ENCODE data around the gene HAPLN2.

HAPLN2 gene

DNA sequence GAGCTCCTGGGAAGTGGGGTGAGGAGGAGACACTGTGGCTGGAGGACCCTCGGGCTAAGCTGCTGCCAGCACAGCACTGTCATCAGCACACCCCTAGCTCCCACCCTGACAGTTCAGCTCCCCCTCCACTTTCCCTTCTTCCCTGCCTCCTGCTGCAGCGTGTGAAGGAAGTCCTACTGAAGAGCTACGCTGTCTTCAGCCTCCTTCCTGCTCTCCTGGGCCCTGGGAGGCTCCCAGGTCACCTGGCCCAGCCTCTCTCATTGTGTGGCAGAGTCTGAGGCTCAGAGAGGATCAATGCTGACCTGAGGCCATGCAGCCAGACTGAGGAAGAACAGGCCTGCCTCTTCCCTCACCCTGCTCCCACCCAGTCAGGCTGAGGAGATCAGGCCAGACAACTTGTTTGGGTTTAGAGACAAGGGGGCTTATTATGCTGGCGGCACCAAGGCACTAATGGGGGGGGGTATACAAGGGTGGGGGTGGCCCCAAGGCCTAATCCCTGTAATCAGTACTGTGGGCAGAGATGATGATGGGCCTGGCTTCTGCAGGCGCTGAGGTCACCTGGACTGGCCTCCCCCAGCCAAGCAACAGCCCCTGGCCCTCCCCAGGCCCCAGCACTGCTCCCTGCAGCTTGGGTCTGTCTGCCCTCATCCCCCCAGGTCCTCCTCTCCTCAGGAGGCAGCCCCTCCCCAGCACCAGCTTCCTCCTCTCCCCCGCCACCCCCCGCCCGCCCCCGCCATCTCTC lies 48.9 kb downstream of the HAPLN2 start:
- H3K9ac ChIP-seq (ENCODE audit: low read depth, low read length), result no peak overlapping the region
- peaks cover 8% of the 10 kb centered on the region for H3K27me3 ChIP-seq (ENCODE audit: control insufficient read depth, insufficient read depth, low read length)
- H3K36me3 ChIP-seq (ENCODE audit: insufficient read depth, low read length), result peaks cover 14% of the 10 kb centered on the region
- no peak overlapping the region for H3K4me2 ChIP-seq (ENCODE audit: low read length)
- no peak overlapping the region for H3K4me3 ChIP-seq (ENCODE audit: low read length)
- no peaks in the 10 kb centered on the region for H3K9me3 ChIP-seq (replicated peaks; ENCODE audit: low read length)
- H3K4me1 ChIP-seq (ENCODE audit: control insufficient read depth, insufficient read depth, low read length), result peaks cover 35% of the 10 kb centered on the region

DNA sequence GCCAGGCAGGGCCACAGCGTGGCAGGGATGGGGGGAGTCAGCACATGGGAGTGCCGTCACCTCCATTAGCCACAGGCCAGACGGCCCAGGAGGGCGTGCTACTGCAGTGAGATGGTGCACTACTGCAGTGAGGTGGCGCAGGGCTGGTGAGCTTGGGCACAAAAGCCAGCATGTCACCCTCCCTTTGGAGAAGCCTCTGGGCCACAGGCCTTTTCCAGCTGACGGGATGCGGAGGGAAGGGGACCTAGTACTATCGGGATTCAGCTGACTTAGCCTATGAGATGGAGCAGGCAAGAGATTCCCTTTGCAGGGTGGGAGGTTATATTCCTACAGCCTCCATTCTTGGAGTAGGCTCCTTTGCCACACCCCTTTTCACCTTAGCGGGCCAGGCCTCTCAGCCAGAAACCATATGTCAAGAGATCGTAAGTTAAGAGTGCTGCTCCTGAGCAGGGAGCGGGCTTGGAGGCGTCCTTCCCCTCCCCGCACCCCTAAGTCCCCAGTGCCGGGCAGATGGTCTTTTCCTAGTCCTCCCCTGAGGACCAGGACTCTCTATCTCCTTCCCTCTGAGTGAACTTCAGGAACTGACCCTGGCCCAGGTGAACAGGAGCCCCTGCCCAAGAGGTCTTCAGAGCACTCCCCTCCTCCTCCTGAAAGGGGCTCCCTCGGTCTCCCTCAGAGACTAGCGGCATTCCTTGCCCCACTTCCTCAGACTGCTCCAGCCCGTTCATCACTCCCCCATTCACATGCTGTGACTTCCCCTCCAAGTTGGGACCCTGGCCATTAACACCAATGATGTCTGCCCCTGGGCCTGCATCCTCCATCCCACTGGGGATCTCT lies 49.8 kb downstream of the HAPLN2 start:
- Histone ChIP-seq H3K4me1 (ENCODE audit: control insufficient read depth, insufficient read depth, low read length) (peaks cover 35% of the 10 kb centered on the region), H3K9me3 (replicated peaks; ENCODE audit: low read length) (no peaks in the 10 kb centered on the region), H3K36me3 (ENCODE audit: insufficient read depth, low read length) (peaks cover 14% of the 10 kb centered on the region), H3K27me3 (ENCODE audit: control insufficient read depth, insufficient read depth, low read length) (peaks cover 8% of the 10 kb centered on the region), H3K4me3 (ENCODE audit: low read length) (no peak overlapping the region), H3K9ac (ENCODE audit: low read depth, low read length) (no peak overlapping the region), H3K4me2 (ENCODE audit: low read length) (no peak overlapping the region)

DNA sequence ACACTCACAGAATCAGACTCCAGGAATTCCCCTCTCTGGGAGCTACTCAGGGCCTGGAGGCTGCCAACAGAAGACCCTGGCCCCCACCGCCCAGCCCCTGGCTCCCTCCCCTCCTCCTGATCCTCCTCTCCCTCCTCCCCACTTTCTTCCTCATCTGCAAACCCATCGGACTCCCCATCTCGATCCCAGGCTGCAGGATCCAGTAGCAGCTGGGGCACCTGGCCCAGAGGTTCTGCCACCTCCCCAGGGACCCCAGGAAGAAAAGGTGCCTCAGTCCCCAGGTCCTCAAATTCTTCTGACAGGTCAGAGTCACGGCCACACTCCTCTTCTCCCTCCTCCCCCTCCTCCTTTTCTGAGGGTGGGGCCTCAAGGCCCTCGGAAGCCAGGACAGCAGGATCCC lies 50.6 kb downstream of the HAPLN2 start:
- Histone ChIP-seq H3K36me3 (ENCODE audit: insufficient read depth, low read length) (peaks cover 14% of the 10 kb centered on the region), H3K9me3 (replicated peaks; ENCODE audit: low read length) (no peaks in the 10 kb centered on the region), H3K9ac (ENCODE audit: low read depth, low read length) (no peak overlapping the region), H3K4me2 (ENCODE audit: low read length) (no peak overlapping the region), H3K4me3 (ENCODE audit: low read length) (no peak overlapping the region), H3K27me3 (ENCODE audit: control insufficient read depth, insufficient read depth, low read length) (peaks cover 8% of the 10 kb centered on the region), H3K4me1 (ENCODE audit: control insufficient read depth, insufficient read depth, low read length) (peaks cover 35% of the 10 kb centered on the region)

DNA sequence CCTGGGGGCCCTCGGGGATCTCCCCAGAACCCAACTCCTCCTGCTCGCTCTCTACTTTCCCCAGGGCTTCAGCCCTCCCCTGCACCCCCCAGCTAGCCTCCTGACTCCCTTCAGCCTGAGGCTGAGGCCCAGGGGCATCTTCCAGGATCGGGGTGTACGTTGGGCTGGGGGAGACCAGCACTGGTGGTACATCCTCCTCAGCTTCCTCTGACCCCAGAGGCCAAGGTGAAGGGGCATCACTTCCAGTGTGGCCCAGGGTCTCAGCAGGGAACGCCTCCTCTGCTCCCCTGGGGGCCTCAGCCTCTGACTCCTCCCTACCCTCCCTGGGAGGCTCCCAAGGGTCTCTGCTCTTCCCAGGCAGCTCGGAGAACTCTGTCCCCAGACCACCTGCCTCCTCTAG lies 51.1 kb downstream of the HAPLN2 start:
- H3K9ac ChIP-seq (ENCODE audit: low read depth, low read length), result no peak overlapping the region
- peaks cover 14% of the 10 kb centered on the region for H3K36me3 ChIP-seq (ENCODE audit: insufficient read depth, low read length)
- no peaks in the 10 kb centered on the region for H3K9me3 ChIP-seq (replicated peaks; ENCODE audit: low read length)
- H3K4me1 ChIP-seq (ENCODE audit: control insufficient read depth, insufficient read depth, low read length), result peaks cover 35% of the 10 kb centered on the region
- H3K27me3 ChIP-seq (ENCODE audit: control insufficient read depth, insufficient read depth, low read length), result peaks cover 8% of the 10 kb centered on the region
- H3K4me3 ChIP-seq (ENCODE audit: low read length), result no peak overlapping the region
- no peak overlapping the region for H3K4me2 ChIP-seq (ENCODE audit: low read length)

DNA sequence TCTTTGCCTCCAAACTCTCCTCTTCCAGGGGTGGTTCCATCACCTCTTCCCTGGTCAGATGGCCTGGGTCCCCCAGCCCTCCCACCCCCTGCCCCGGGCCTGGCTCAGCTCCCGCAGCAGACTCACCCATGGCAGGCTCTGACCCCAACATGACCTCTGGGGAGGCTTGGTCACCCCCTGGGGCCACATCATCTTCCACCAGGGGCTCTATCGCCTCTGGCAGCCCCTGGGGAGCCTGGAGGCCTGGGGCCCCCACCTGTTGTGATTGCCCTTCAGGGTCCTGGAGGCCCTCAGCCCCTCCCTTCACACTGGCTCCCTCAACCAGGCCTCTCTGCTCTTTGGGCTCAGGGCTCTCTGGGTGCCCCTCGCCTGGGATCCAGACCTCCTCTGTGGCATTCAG lies 51.6 kb downstream of the HAPLN2 start:
- no peak overlapping the region for H3K9ac ChIP-seq (ENCODE audit: low read depth, low read length)
- H3K4me3 ChIP-seq (ENCODE audit: low read length), result no peak overlapping the region
- peaks cover 31% of the 10 kb centered on the region for H3K4me1 ChIP-seq (ENCODE audit: control insufficient read depth, insufficient read depth, low read length)
- H3K36me3 ChIP-seq (ENCODE audit: insufficient read depth, low read length), result peaks cover 14% of the 10 kb centered on the region
- no peak overlapping the region for H3K4me2 ChIP-seq (ENCODE audit: low read length)
- H3K27me3 ChIP-seq (ENCODE audit: control insufficient read depth, insufficient read depth, low read length), result peaks cover 8% of the 10 kb centered on the region
- H3K9me3 ChIP-seq (replicated peaks; ENCODE audit: low read length), result no peaks in the 10 kb centered on the region

DNA sequence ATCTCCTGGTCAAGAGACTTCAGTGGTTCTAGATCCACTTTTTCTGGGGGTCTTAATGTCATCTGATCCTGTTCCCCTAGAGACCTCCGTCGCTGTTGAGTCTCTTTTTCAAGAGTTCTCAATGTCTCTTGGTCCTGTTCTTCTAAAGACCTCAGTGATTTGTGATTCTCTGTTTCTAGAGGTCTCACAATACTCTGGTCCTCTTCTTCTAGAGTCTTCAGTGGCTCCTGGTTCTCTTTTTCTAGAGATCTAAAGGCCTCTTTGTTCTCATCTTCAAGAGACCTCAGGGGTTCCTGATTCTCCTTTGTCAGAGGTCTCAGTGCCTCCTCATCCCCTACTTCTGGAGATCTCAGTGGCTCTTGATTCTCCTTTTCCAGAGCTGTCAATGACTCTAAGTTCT lies 52.6 kb downstream of the HAPLN2 start:
- Histone ChIP-seq H3K9me3 (replicated peaks; ENCODE audit: low read length) (no peaks in the 10 kb centered on the region), H3K4me1 (ENCODE audit: control insufficient read depth, insufficient read depth, low read length) (peaks cover 32% of the 10 kb centered on the region), H3K4me3 (ENCODE audit: low read length) (no peak overlapping the region), H3K4me2 (ENCODE audit: low read length) (no peak overlapping the region), H3K9ac (ENCODE audit: low read depth, low read length) (no peak overlapping the region), H3K36me3 (ENCODE audit: insufficient read depth, low read length) (peaks cover 14% of the 10 kb centered on the region), H3K27me3 (ENCODE audit: control insufficient read depth, insufficient read depth, low read length) (peaks cover 8% of the 10 kb centered on the region)

DNA sequence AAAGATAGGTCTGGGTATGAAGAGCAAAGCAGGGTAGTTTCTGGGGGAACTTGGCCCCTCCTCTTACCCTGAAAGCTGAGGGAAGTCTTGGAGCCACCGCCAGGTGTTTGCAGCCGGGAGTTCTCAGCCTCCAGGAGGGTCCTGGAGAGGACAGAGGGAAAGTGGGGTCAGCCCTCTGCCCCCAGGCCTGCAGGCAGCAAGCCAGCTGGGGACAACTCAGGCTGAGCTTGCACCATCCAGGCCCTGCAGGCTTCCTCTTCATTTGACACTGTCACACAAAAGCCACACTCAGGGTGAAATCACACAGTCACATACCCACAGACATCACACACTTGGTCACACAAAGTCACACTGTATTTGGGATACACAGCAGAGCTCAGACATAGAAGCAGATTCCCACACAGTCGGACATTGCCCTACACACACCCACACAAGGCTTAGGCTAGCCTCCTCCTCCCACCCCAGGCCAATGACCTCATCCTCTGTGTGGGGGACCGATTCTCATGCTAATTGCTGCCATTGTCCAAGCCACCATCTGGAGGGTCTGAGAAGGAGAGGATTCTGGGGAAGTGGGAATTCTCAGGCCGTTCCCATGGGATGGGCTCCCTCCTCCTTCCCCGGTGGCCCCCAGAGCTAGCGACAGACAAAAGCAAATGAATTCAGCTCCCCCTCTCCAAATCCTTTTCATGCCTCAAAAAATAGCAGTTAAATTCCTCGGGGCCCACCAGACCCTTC lies 54.3 kb downstream of the HAPLN2 start:
- Histone ChIP-seq H3K4me1 (ENCODE audit: control insufficient read depth, insufficient read depth, low read length) (peaks cover 34% of the 10 kb centered on the region), H3K9me3 (replicated peaks; ENCODE audit: low read length) (no peaks in the 10 kb centered on the region), H3K27me3 (ENCODE audit: control insufficient read depth, insufficient read depth, low read length) (peaks cover 11% of the 10 kb centered on the region), H3K4me3 (ENCODE audit: low read length) (peak overlapping the region; percentile 71), H3K9ac (ENCODE audit: low read depth, low read length) (peak overlapping the region; percentile 85), H3K36me3 (ENCODE audit: insufficient read depth, low read length) (peaks cover 14% of the 10 kb centered on the region), H3K4me2 (ENCODE audit: low read length) (peak overlapping the region; percentile 84)

Measured in skeletal muscle satellite cell (primary cell).